ENCODE measurements around the gene USP13. TPM values are rescaled to one million over a fixed set of nuclear protein-coding genes. Genes with fewer than 3 reads are reported as not detected.

USP13 gene
- total and polyA plus RNA-seq, 2 experiments from 2014 or later: 9.6 to 15.7 TPM

DNA sequence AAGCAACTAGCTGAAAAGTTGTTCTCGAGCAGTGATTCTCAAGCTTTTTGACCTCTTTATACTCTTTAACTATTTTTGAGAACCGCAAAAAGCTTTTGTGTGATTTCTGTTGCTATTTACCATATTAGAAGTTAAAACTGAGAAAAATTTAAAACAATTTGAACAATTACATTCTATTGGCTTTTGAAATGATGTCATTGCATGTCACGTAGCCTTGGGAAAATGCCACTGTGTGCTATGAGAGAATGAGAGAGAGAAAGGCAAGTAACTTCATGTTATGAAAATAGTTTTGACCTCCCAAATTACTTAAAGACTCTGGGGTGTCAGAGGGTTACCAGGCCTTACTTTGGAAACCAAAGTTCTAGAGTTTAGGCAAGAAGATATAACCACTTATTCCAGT lies 8.0 kb downstream of the USP13 start:
- Histone ChIP-seq H3K27me3 (no peaks in the 10 kb centered on the region), H3K4me1 (ENCODE audit: insufficient read depth) (no peaks in the 10 kb centered on the region), H3K9me2 (replicated peaks; ENCODE audit: insufficient read depth) (no peaks in the 10 kb centered on the region), H3K4me3 (no peak overlapping the region), H3K36me3 (replicated peaks; ENCODE audit: insufficient read depth, low read depth) (no peaks in the 10 kb centered on the region), H3K79me2 (peaks cover 86% of the 10 kb centered on the region), H3K27ac (no peak overlapping the region), H4K20me1 (ENCODE audit: insufficient read depth, poor library complexity, severe bottlenecking) (peaks cover 6% of the 10 kb centered on the region), H3K9me3 (ENCODE audit: low read depth) (no peaks in the 10 kb centered on the region), H2AFZ (no peak overlapping the region), H3K4me2 (no peak overlapping the region)
- TF ChIP-seq EZH2phosphoT487 (IDR thresholded peaks at IDR 0.05; ENCODE audit: low read depth, severe bottlenecking, unreplicated experiment) (no peak), EZH2 (IDR thresholded peaks at IDR 0.05; ENCODE audit: borderline replicate concordance) (no peak)
- TF ChIP-seq, protein P1, sequence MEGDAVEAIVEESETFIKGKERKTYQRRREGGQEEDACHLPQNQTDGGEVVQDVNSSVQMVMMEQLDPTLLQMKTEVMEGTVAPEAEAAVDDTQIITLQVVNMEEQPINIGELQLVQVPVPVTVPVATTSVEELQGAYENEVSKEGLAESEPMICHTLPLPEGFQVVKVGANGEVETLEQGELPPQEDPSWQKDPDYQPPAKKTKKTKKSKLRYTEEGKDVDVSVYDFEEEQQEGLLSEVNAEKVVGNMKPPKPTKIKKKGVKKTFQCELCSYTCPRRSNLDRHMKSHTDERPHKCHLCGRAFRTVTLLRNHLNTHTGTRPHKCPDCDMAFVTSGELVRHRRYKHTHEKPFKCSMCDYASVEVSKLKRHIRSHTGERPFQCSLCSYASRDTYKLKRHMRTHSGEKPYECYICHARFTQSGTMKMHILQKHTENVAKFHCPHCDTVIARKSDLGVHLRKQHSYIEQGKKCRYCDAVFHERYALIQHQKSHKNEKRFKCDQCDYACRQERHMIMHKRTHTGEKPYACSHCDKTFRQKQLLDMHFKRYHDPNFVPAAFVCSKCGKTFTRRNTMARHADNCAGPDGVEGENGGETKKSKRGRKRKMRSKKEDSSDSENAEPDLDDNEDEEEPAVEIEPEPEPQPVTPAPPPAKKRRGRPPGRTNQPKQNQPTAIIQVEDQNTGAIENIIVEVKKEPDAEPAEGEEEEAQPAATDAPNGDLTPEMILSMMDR (IDR thresholded peaks at IDR 0.05; ENCODE audit: poor library complexity): no peak
- no peak for DNase-seq (ENCODE audit: low spot score)
- 84% methylated on average over 3 of the region's 3 CpGs for WGBS (ENCODE audit: low lambda C conversion rate, missing lambda C conversion rate)

DNA sequence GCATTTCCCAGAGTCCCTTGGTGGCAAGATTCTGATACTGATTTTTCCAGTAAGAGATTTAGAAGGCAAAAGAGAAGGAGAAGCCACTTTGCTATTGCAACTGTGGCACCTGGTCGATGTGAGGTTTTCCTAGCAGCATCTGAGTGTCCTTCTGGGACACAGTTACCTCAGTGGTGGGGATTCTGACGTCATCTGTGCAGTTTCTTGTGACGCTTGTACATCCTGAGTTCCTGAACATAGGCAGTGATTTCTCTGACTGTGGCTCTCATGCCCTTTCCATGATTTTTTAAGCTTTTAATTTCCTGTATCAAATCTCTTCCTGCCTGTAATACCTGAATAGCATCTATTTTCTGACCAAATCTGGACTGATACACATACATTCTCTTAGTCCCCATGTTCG lies 8.9 kb downstream of the USP13 start:
- Histone ChIP-seq H3K9me3 (ENCODE audit: low read depth) (no peaks in the 10 kb centered on the region), H3K4me2 (no peak overlapping the region), H4K20me1 (ENCODE audit: insufficient read depth, poor library complexity, severe bottlenecking) (peaks cover 6% of the 10 kb centered on the region), H3K36me3 (replicated peaks; ENCODE audit: insufficient read depth, low read depth) (no peaks in the 10 kb centered on the region), H3K27ac (no peak overlapping the region), H3K9me2 (replicated peaks; ENCODE audit: insufficient read depth) (no peaks in the 10 kb centered on the region), H3K4me1 (ENCODE audit: insufficient read depth) (no peaks in the 10 kb centered on the region), H3K4me3 (no peak overlapping the region), H3K27me3 (no peaks in the 10 kb centered on the region), H3K79me2 (peaks cover 82% of the 10 kb centered on the region), H2AFZ (no peak overlapping the region)
- DNase-seq (ENCODE audit: low spot score): no peak
- TF ChIP-seq EZH2phosphoT487 (IDR thresholded peaks at IDR 0.05; ENCODE audit: low read depth, severe bottlenecking, unreplicated experiment): no peak
- 89% methylated on average over 4 of the region's 4 CpGs for WGBS (ENCODE audit: low lambda C conversion rate, missing lambda C conversion rate)

DNA sequence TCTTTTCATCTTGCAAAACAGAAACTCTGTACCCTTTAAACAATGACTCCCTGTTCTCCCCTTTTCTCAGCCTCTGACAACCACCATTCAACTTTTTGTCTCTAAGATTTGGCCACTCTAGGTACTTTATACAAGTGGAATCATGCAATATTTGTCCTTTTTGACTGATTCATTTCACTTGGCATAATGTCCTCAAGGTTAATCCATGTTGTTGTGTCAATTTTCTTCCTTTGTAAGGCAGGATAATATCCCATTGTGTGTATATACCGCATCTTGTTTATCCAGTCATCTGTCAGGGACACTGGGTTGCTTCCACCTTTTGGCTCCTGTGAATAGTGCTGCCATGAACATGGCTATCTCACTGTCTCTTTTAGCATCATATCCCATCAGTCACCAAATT lies 10.3 kb downstream of the USP13 start:
- no peaks in the 10 kb centered on the region for H3K9me3 ChIP-seq (ENCODE audit: low read depth)
- peaks cover 86% of the 10 kb centered on the region for H3K79me2 ChIP-seq
- H2AFZ ChIP-seq: no peak overlapping the region
- no peak overlapping the region for H3K27ac ChIP-seq
- TF ChIP-seq EZH2phosphoT487 (IDR thresholded peaks at IDR 0.05; ENCODE audit: low read depth, severe bottlenecking, unreplicated experiment) (no peak), EZH2 (IDR thresholded peaks at IDR 0.05; ENCODE audit: borderline replicate concordance) (no peak)
- peaks cover 6% of the 10 kb centered on the region for H4K20me1 ChIP-seq (ENCODE audit: insufficient read depth, poor library complexity, severe bottlenecking)
- H3K27me3 ChIP-seq: no peaks in the 10 kb centered on the region
- no peaks in the 10 kb centered on the region for H3K4me1 ChIP-seq (ENCODE audit: insufficient read depth)
- no peaks in the 10 kb centered on the region for H3K36me3 ChIP-seq (replicated peaks; ENCODE audit: insufficient read depth, low read depth)
- no peak overlapping the region for H3K4me2 ChIP-seq
- no peaks in the 10 kb centered on the region for H3K9me2 ChIP-seq (replicated peaks; ENCODE audit: insufficient read depth)
- WGBS (ENCODE audit: low lambda C conversion rate, missing lambda C conversion rate): 89% methylated on average over 1 of the region's 1 CpG
- DNase-seq (ENCODE audit: low spot score): no peak
- no peak overlapping the region for H3K4me3 ChIP-seq

DNA sequence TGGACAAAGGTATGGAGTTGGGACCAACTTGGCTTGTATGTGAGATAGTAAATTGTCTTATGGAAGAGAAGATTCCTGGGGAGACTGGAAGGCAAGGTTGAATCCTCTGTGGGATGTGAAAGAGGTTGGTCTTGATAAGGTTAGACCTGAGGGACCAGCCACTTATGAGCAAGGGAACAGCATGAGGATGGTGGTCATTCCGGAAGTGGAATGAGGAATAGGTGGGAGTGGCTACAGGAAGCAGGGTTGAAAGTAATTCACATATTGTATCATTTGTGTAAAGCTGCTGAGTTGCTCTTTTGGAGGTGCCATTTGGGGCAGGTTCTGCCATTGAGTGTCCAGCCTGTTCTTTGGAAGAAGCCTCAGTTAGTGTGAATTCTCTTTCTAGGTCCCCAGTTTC lies 13.2 kb downstream of the USP13 start:
- no peak overlapping the region for H2AFZ ChIP-seq
- H3K4me2 ChIP-seq: no peak overlapping the region
- H3K79me2 ChIP-seq: peaks cover 87% of the 10 kb centered on the region

More for the DNA sequence above, 13.2 kb downstream of the USP13 start:
- DNase-seq (ENCODE audit: low spot score): no peak
- Histone ChIP-seq H4K20me1 (ENCODE audit: insufficient read depth, poor library complexity, severe bottlenecking) (peaks cover under 1% of the 10 kb centered on the region), H3K36me3 (replicated peaks; ENCODE audit: insufficient read depth, low read depth) (no peaks in the 10 kb centered on the region), H3K9me2 (replicated peaks; ENCODE audit: insufficient read depth) (no peaks in the 10 kb centered on the region), H3K27ac (no peak overlapping the region), H3K9me3 (ENCODE audit: low read depth) (no peaks in the 10 kb centered on the region), H3K4me3 (no peak overlapping the region), H3K27me3 (no peaks in the 10 kb centered on the region), H3K4me1 (ENCODE audit: insufficient read depth) (no peaks in the 10 kb centered on the region)
- WGBS (ENCODE audit: low lambda C conversion rate, missing lambda C conversion rate): 64% methylated on average over 1 of the region's 1 CpG
- TF ChIP-seq, protein P1 (IDR thresholded peaks at IDR 0.05; ENCODE audit: poor library complexity): no peak
- TF ChIP-seq EZH2 (IDR thresholded peaks at IDR 0.05; ENCODE audit: borderline replicate concordance) (no peak), EZH2phosphoT487 (IDR thresholded peaks at IDR 0.05; ENCODE audit: low read depth, severe bottlenecking, unreplicated experiment) (no peak)

Data from hepatocyte (in vitro differentiated cells).